GM12865 (cell line): Measurements from ENCODE around the gene CATSPER3.

Source experiments
- DNase-seq: peaks from one replicate; pipeline ENCODE4 v3.0.0; 2010; ENCODE audit warnings: low read depth
- H3K4me3 ChIP-seq: 2 replicates; pipeline ENCODE4 v1.5.1; 2011; ENCODE audit warnings: mild to moderate bottlenecking, low read depth, low read length, control low read depth
- TF ChIP-seq, protein P1 (sequence below): IDR thresholded peaks from 2 replicates; pipeline ENCODE4 v1.5.1; 2011; ENCODE audit warnings: low read length, control low read depth, low read depth, inconsistent platforms; ENCODE audit not compliant: insufficient read depth; ENCODE audit errors: missing control alignments

The CATSPER3 gene

DNA sequence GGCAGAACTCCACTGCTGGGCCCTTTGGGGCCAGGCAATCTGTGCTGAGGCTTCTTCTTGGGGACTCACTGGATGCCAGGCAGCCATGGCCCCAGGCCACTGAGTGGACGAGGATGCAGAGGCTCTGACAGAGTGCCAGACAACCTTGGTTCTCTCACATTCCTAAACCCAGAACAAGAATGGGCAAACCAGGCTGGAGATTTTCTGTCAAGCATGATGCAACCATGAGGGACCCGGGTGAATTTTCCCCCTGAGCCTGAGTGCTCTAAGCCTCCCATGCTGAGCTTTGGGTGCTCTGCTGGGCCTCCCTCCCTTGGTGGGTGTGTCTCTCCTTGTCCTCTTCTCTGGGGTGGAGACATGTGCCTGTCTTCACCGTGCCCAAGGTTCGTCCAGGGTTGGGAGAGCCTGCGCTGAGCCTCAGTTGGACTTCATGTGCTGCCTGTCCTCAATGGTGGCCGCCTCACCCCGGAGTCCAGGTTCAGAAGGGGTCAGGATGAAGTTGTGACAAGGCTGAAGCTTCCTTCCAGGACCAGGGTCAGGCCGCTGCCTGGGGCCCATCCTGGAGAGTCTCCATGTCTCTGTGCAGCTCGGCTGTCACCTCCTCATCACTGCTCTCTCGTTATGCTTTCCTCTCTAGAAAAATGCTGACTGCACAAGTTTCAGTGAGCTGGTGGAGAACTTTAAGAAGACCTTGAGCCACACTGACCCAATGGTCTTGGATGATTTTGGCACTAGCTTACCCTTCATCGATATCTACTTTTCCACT is 42.2 kb downstream of the CATSPER3 start:
- no peak for DNase-seq
- H3K4me3 ChIP-seq = no peak overlapping the region
- TF ChIP-seq, protein P1, sequence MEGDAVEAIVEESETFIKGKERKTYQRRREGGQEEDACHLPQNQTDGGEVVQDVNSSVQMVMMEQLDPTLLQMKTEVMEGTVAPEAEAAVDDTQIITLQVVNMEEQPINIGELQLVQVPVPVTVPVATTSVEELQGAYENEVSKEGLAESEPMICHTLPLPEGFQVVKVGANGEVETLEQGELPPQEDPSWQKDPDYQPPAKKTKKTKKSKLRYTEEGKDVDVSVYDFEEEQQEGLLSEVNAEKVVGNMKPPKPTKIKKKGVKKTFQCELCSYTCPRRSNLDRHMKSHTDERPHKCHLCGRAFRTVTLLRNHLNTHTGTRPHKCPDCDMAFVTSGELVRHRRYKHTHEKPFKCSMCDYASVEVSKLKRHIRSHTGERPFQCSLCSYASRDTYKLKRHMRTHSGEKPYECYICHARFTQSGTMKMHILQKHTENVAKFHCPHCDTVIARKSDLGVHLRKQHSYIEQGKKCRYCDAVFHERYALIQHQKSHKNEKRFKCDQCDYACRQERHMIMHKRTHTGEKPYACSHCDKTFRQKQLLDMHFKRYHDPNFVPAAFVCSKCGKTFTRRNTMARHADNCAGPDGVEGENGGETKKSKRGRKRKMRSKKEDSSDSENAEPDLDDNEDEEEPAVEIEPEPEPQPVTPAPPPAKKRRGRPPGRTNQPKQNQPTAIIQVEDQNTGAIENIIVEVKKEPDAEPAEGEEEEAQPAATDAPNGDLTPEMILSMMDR = no peak

DNA sequence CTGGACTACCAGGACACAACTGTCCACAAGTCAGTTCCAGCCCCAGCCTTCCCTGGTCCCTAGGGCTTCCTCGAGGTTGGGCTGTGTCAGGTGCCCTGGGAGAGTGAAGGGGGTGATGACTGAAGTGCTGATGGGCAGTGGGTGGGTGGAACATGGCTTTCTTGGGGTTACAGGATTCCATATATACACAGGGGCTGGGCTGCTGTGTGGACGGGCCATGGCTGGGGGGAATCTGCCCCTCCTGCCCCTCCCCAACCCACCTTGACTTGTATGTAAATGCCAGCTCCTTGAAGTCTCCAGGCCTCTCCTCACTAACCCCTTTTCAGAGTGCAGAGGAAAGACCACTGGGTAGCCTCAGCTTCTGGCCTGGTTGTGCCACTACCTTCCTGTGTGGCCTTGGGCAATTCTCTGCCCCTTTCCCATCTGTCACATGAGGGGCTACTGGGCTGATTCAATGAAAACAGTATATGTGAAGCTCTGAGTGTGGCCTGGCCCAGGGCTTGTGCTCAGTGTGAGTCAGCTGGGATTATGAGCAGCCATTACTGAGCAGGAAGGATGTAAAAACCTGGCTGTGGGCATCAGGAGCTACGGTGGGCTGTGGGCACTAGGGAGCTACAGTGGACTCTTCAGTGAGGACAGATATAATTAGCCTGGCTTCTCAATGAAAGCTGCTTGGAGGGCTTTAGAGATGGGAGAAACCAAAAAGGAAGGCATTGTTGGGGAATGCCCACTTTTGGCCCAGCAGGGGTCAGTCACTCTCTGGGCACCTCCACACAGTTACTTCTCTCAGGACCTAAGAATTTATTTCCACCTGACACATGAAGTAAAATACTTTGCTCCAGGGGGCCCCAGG is 43.0 kb downstream of the CATSPER3 start:
- no peak for DNase-seq
- TF ChIP-seq, protein P1 = no peak
- no peak overlapping the region for H3K4me3 ChIP-seq

DNA sequence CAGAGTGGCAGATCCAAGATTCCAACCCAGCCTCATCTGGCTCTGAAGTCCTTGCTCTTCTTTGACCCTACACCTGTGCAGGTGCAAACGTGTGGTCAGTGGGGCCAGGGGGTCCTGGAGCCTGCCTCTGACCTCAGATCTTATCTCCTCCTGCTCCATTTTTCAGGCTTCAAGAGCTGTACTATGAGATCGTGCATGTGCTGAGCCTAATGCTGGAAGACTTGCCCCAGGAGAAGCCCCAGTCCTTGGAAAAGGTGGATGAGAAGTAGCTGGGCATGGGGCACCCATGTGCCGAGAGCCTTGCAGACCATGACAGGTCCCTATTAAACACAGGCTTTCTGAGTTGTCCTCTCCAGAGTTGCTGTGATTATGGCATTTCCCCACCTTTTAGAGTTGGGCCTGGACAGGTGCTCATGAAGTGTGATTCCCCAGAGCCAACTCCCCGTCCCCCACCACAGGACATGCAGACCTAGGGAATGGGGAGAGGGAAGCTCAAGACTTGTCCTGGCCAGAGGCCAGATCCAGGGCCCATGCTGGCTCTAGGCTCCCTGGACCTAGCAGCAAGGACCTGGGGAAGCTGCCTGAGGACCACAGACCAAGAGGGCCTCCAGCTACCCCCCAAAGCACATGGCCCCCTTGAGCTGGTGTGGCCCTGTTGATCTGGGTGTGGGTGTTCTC is 43.8 kb downstream of the CATSPER3 start:
- H3K4me3 ChIP-seq = no peak overlapping the region

DNA sequence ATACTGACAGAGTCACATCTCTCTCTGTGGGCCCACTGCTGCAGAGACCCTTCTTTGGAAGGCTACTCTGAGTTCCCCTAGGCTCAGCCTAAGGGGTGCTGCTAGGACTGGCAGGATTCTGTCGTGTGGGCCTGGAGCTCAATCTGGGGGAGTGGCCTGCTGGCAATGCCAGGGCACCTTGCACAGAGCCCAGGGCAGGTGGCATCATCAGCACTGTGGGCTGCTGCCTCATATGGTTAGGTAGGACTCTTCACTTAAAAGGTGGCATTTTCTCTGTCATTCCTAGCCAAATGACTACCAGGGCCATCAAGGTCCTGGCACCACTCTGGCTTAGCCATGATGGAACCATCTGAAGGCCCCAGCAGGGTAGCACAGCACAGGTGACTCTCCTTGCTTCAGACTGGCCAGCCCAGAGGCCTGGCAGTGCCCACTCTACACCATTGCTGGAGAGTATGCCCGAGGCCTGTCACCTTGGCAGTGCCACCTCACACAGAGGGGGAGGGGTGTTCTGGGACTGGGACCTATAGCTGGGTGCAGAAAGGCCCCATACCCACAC is 44.4 kb downstream of the CATSPER3 start:
- TF ChIP-seq, protein P1 = no peak
- no peak for DNase-seq

More for the DNA sequence above, 43.8 kb downstream of the CATSPER3 start:
- TF ChIP-seq, protein P1 = no peak
- no peak for DNase-seq

DNA sequence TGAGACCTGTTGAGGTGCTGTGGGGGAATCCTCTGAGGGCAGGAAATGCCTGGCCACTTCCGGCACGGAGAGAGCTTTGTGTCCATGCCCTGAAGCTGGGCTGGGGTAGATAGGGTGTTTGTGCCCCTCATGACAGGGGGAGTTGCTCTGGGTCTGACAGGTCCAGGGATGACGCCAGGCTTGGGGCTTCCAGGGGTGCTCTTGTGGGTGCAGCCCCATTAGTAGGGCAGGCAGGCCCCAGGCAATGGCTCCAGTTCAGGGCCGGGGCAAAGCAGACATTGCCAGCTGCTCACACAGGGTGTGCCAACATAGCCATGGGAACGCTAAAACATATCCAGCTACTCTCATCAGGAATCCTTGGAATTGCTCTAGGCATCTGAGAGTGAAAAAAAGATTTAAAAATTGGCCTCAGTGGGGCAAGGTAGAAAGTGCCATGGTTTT is 45.3 kb downstream of the CATSPER3 start:
- TF ChIP-seq, protein P1 = no peak
- no peak for DNase-seq
- H3K4me3 ChIP-seq = no peak overlapping the region

More for the DNA sequence above, 44.4 kb downstream of the CATSPER3 start:
- H3K4me3 ChIP-seq = no peak overlapping the region

DNA sequence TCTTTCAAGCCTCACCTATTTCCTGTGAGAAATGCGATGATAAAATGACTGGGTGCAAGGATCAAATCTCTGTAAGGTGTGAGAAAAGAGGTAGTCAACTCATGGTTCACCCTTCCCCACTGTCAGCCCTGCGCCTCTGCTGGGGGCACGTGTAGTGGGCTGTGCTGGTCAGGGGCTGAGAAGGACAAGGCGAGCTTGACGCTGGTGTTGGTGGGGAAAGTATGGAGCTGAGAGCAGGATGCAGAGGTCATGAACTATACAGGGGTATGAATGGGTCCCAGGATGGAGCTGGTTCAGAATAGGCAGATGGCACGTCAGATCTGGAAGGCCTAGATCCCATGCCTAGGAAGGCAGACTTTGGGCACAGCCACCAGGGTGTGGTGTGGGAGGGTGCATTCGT is 45.7 kb downstream of the CATSPER3 start:
- TF ChIP-seq, protein P1 = no peak
- no peak for DNase-seq
- H3K4me3 ChIP-seq = no peak overlapping the region
